Left lung (tissue), 10 donors: ENCODE data around the gene ALPG. TPM values are rescaled to one million over a fixed set of nuclear protein-coding genes. Genes with fewer than 3 reads are reported as not detected.
"Not testable (repeated sequence)": the region's sequence is repeated elsewhere in the genome, so short reads cannot be mapped to it uniquely, and the experiment has no call there.

Experiments used
- ATAC-seq: fragments of 200-7000 bp; cut with Tn5 transposase; one replicate; pipeline ENCODE4 v1.9.1; 2020; ENCODE audit warnings: moderate library complexity
- DNase-seq, 4 donors: peaks; one replicate each; pipeline ENCODE4 v3.0.0-alpha.2; 2013 to 2020
- H3K27ac ChIP-seq, 2 donors: fragments of 200-600 bp; sonication (generic) in 1 of 2; one replicate each; pipeline versions ENCODE4 v1.5.0 to v1.8.0; 2020 to 2021
- H3K27me3 ChIP-seq, 2 donors: fragments of 200-600 bp; sonication (generic) in 1 of 2; one replicate each; pipeline versions ENCODE4 v1.5.0 to v1.8.0; 2020 to 2021
- H3K36me3 ChIP-seq, 2 donors: fragments of 200-600 bp; sonication (generic) in 1 of 2; one replicate each; pipeline versions ENCODE4 v1.5.0 to v1.8.0; 2020 to 2021
- H3K4me1 ChIP-seq, 2 donors: fragments of 200-600 bp; one replicate each; pipeline ENCODE4 v1.8.0; 2021
- H3K4me3 ChIP-seq, 2 donors: fragments of 200-600 bp; sonication (generic) in 1 of 2; one replicate each; pipeline versions ENCODE4 v1.5.0 to v1.8.0; 2020 to 2021; ENCODE audit warnings: mild to moderate bottlenecking in 1 of 2
- H3K9me3 ChIP-seq, 2 donors: fragments of 200-600 bp; sonication (generic) in 1 of 2; one replicate each; pipeline versions ENCODE4 v1.5.0 to v1.8.0; 2020 to 2021
- CTCF ChIP-seq, 2 donors: fragments of 200-600 bp; sonication (generic) in 1 of 2; IDR thresholded peaks; one replicate each; pipeline versions ENCODE4 v1.5.0 to v1.8.0; 2021; ENCODE audit warnings: antibody characterized with exemption in 2 of 2
- intact Hi-C, 2 donors: fragments of 100-400 bp; cut with DNase I; formaldehyde crosslinking; loops; one replicate each; pipeline versions ENCODE4 v1.11.2 to v1.14.2; 2022
- polyA plus RNA-seq, 6 donors: library from polyadenylated mRNA; unstranded; fragments of 120-200 nt; gene quantifications; one replicate each; pipeline ENCODE4 v1.2.1, GENCODE V29; 2013; ENCODE audit not compliant: insufficient read length in 6 of 6
- total RNA-seq, 2 donors: library from RNA; stranded (reverse); fragmentation: NEBNext Ultra II Directional; extraction: Animal tissue kit (Norgen Biotek cat#: 25700); gene quantifications; one replicate each; pipeline ENCODE4 v1.2.1, GENCODE V29; 2021
- donor health status: DM: no; HTN: yes; CAD: no.
- donor health status: DM: no; HTN: no; CAD: no.

ALPG gene
- total and polyA plus RNA-seq, 8 donors = 0.08 to 0.16 TPM; not detected in 6

- intact Hi-C loops = loop anchor here in 1 of 2 donors (10.0 kb wide), 1 partner anchor 524 kb away; no protein-coding TSS in a partner anchor
- H3K36me3 ChIP-seq = no peaks in the 10 kb centered on the region
- peaks cover 0 to 4% of the 10 kb centered on the region in 2 donors for H3K4me1 ChIP-seq
- H3K27me3 ChIP-seq = peaks cover 0 to 10% of the 10 kb centered on the region in 2 donors
- no peak overlapping the region for H3K4me3 ChIP-seq
- ATAC-seq (peak; percentile 79), DNase-seq (peak in 2 of 4 donors; percentile 19 to 56)
- H3K27ac ChIP-seq = no peak overlapping the region
- no peaks in the 10 kb centered on the region for H3K9me3 ChIP-seq
- TF ChIP-seq CTCF (IDR thresholded peaks at IDR 0.05) = peak; percentile 46 to 74
These were observed 32.5 kb downstream of the ALPG start for GRCh38 chr2:232438951-232439757.

GRCh38 chr2:232439758-232440135 lies 33.1 kb downstream of the ALPG start:
- peak in 1 of 4 donors; percentile 43 for DNase-seq
- intact Hi-C loops = loop anchor here in 1 of 2 donors (10.0 kb wide), 1 partner anchor 525 kb away; no protein-coding TSS in a partner anchor
- ATAC-seq = no peak

DNA sequence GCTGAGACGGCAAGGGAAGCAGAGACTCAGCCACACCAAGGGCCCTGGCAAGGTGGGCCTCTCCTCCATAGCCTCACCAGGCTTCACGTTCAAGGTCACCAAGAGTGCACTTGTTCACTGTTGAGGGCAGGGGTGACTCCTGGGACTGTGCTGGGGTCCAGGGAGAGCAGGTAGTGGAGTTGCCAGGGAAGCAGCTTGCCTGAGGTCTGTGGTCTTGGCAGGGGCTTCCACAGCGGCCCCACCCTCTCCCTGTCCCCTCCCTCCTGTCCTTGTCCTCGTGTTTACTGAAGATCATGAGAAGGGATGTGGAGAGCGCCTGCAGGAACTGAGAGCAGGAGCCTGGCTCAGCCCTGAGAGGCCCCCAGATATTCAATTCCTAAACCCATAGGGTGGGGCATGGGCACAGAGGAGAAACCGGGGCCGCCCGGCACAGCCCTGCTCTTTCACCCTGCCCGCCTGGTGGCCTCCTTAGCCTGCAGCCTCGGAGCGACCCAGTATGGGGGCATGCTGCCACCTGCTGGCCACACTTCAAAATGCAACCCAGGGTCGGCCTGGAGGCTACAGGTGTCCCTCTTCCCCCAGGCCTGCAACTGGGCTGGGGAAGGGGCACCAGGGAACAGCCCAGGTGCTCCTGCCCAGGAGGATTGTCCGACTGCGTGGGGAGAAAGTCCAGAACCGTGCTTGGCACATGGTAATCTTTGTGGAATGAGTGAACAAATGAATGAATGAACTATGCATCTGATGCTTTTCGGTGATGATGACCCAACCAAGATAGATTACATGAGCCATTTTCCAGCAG lies 33.8 kb downstream of the ALPG start:
- peaks cover 0 to 18% of the 10 kb centered on the region in 2 donors for H3K27me3 ChIP-seq
- H3K9me3 ChIP-seq, H3K4me1 ChIP-seq, intact Hi-C loops, H3K27ac ChIP-seq, H3K36me3 ChIP-seq, H3K4me3 ChIP-seq: not testable (repeated sequence)
- DNase-seq (peak; percentile 61 to 94 (median 79)), ATAC-seq (peak; percentile 96)
- TF ChIP-seq CTCF (IDR thresholded peaks at IDR 0.05) = peak; percentile 90 to 95

More at GRCh38 chr2:232439758-232440135, 33.1 kb downstream of the ALPG start:
- Histone ChIP-seq H3K4me1 (peaks cover 0 to 4% of the 10 kb centered on the region in 2 donors), H3K36me3 (no peaks in the 10 kb centered on the region), H3K27ac (no peak overlapping the region), H3K9me3 (no peaks in the 10 kb centered on the region), H3K27me3 (peaks cover 0 to 16% of the 10 kb centered on the region in 2 donors), H3K4me3 (no peak overlapping the region)
- peak; percentile 19 to 66 for TF ChIP-seq CTCF (IDR thresholded peaks at IDR 0.05)

- intact Hi-C loops = no loop called here
- no peak for ATAC-seq
- Histone ChIP-seq H3K4me3 (no peak overlapping the region), H3K9me3 (no peaks in the 10 kb centered on the region), H3K4me1 (peaks cover 0 to 4% of the 10 kb centered on the region in 2 donors), H3K36me3 (no peaks in the 10 kb centered on the region), H3K27ac (no peak overlapping the region), H3K27me3 (peaks cover 0 to 18% of the 10 kb centered on the region in 2 donors)
- TF ChIP-seq CTCF (IDR thresholded peaks at IDR 0.05) = no peak
- peak in 1 of 4 donors; percentile 58 for DNase-seq
These were observed 34.6 kb downstream of the ALPG start for GRCh38 chr2:232441147-232441651.

- H3K27ac ChIP-seq, H3K4me3 ChIP-seq, intact Hi-C loops, ATAC-seq, H3K9me3 ChIP-seq, H3K36me3 ChIP-seq, H3K4me1 ChIP-seq: not testable (repeated sequence)
- peak in 1 of 4 donors; percentile 55 for DNase-seq
- peaks cover 0 to 18% of the 10 kb centered on the region in 2 donors for H3K27me3 ChIP-seq
These were observed 35.3 kb downstream of the ALPG start for GRCh38 chr2:232441922-232442321.

- H3K4me1 ChIP-seq, H3K4me3 ChIP-seq, H3K36me3 ChIP-seq, H3K27ac ChIP-seq, ATAC-seq, intact Hi-C loops, H3K9me3 ChIP-seq: not testable (repeated sequence)
- peaks cover 0 to 18% of the 10 kb centered on the region in 2 donors for H3K27me3 ChIP-seq
- peak in 2 of 4 donors; percentile 66 to 71 for DNase-seq
These were observed 35.8 kb downstream of the ALPG start for GRCh38 chr2:232442431-232442830.

GRCh38 chr2:232443047-232443446 lies 36.4 kb downstream of the ALPG start:
- H3K36me3 ChIP-seq, ATAC-seq, H3K4me3 ChIP-seq, H3K27ac ChIP-seq, intact Hi-C loops, H3K4me1 ChIP-seq, H3K9me3 ChIP-seq: not testable (repeated sequence)
- peaks cover 0 to 18% of the 10 kb centered on the region in 2 donors for H3K27me3 ChIP-seq
- peak in 1 of 4 donors; percentile 28 for DNase-seq

DNA sequence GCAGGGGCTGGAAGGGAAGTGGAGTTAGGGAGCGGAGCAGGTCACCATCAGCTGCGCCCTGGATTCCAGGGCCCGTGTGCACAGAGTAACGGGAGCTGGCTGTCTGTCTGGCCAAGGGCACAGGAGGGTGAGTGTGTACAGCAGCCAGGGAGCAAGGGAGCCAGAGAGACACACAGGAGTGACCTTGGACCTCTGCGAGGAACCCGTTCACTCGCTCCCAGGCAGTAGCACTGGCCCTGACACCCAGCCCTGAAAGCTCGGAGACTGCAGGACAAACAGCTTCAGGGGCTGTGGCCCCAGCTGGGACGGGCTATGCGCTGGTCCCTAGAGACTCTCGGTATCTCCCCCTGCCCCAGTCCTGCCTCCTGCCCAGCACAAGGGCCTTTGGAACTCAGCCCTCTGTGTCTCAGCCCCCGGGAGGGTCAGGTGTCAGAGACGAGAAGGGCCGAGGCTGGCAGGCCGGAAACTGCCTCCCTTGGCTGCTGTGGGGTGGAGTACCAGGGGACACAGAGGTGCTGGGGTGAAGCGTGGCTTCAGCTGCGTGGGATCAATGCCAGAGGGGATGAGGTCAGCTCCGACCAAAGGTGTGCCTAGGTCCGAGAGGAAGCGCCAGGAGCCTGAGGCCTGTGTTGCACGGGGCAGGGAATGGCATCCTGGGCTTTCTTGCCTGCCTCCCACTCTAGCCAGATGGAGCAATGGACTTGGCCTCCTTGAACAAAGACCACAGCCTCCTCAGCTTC lies 37.2 kb downstream of the ALPG start:
- H3K27ac ChIP-seq, H3K4me1 ChIP-seq, H3K9me3 ChIP-seq, ATAC-seq, DNase-seq, intact Hi-C loops, H3K36me3 ChIP-seq, H3K4me3 ChIP-seq: not testable (repeated sequence)
- peaks cover 0 to 18% of the 10 kb centered on the region in 2 donors for H3K27me3 ChIP-seq
